Thyroid gland (tissue), 4 donors: Measurements from ENCODE around the gene LDLRAD4.

Experiments
- CTCF ChIP-seq, 6 experiments: fragments of 200-600 bp in 3 of 6; fragments of 450-650 bp in 3 of 6; sonication (generic) in 3 of 6; IDR thresholded peaks; one replicate each; pipeline ENCODE4 v1.5.1; 2016 to 2019; ENCODE audit warnings: antibody characterized with exemption in 6 of 6, mild to moderate bottlenecking in 2 of 6, inconsistent platforms in 1 of 6, moderate library complexity in 1 of 6
- POLR2A ChIP-seq, 2 donors: fragments of 450-650 bp; IDR thresholded peaks; one replicate each; pipeline ENCODE4 v1.6.1; 2017; ENCODE audit warnings: antibody characterized with exemption in 2 of 2, mild to moderate bottlenecking in 2 of 2, moderate library complexity in 1 of 2

DNA sequence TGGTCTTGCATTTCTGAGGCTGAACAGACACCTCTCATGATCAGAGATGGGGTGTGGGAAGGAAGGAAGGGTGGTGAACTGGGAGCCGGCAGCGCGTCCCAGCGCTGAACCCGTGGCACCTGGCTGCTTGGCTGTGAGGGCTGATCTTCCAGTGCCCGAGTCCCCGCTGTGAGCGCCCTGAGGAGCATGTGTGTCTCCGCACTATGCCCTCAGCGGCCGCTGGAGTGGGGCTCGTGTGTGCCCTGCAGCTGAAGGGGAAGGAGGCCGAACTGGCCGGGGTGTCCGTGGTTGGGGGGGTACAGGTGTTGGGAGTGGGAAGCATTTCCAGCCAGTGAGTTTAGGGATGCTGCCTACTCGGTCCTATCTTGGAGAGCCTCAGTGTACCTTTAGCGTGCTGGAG is 82.2 kb downstream of the LDLRAD4 start:
- TF ChIP-seq POLR2A (IDR thresholded peaks at IDR 0.05) = no peak
- no peak for TF ChIP-seq CTCF (IDR thresholded peaks at IDR 0.05)
